ENCODE data around the gene RAB36.
"Not testable (repeated sequence)": the region's sequence is repeated elsewhere in the genome, so short reads cannot be mapped to it uniquely, and the experiment has no call there.

The RAB36 gene

DNA sequence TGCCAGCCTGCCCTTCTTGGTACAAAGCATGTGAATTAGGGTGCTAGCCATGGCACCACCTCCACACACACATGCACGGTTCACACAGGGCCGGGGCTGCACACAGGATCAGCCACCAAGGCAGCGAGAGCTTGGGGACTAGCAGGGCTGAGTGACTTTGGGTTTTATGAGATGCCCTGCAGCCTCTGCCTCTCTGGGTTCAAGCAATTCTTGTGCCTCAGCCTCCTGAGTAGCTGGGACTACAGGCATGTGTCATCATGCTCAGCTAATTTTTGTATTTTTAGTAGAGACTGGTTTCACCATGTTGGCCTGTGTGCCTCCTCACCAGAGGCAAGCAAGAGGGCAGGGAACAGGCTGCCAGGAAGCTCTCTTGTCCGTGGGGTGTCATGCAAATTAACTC, 8.3 kb upstream of the RAB36 start:
- not testable (repeated sequence) for H3K4me3 Mint-ChIP-seq; H3K27me3 Mint-ChIP-seq; H3K9me3 Mint-ChIP-seq (ENCODE audit: low read depth); H3K36me3 Mint-ChIP-seq; H3K27ac Mint-ChIP-seq
- peaks cover 42% of the 10 kb centered on the region for H3K4me1 Mint-ChIP-seq (ENCODE audit: low read depth)

- Mint-ChIP-seq H3K4me3 (peak overlapping the region; percentile 1), H3K9me3 (ENCODE audit: low read depth) (no peaks in the 10 kb centered on the region), H3K4me1 (ENCODE audit: low read depth) (peaks cover 47% of the 10 kb centered on the region), H3K27me3 (no peaks in the 10 kb centered on the region), H3K27ac (peak overlapping the region; percentile 89), H3K36me3 (no peaks in the 10 kb centered on the region)
These were observed 7.8 kb upstream of the RAB36 start for GRCh38 chr22:23137468-23137867.

DNA sequence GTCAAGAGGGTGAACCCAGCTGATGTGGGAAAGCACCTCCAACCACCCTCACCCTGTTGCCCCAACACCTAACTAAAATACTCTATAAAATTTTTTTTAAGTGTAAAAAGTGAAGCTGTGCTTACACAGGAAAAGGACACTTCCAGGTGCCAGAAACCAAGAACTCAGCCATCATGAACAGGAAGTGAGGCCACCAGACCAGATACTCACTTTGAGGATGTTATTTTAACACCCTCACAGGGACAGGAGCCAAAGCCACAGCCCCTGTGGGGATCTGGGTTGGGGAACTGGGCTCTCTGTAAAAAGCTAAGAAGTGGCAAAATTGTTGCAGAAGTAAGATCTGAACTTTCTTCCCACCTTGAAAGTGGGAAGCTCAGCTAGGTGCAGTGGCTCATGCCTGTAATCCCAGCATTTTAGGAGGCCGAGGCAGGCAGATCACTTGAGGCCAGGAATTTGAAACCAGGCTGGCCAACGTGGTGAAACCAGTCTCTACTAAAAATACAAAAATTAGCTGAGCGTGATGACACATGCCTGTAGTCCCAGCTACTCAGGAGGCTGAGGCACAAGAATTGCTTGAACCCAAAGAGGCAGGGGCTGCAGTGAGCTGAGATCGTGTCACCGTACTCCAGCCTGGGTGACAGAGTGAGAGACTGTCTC, 7.2 kb upstream of the RAB36 start:
- H3K36me3 Mint-ChIP-seq, result no peaks in the 10 kb centered on the region
- no peaks in the 10 kb centered on the region for H3K9me3 Mint-ChIP-seq (ENCODE audit: low read depth)
- H3K4me1 Mint-ChIP-seq (ENCODE audit: low read depth), result peaks cover 52% of the 10 kb centered on the region
- peak overlapping the region; percentile 36 for H3K4me3 Mint-ChIP-seq
- H3K27ac Mint-ChIP-seq, result peak overlapping the region; percentile 89
- H3K27me3 Mint-ChIP-seq, result no peaks in the 10 kb centered on the region

DNA sequence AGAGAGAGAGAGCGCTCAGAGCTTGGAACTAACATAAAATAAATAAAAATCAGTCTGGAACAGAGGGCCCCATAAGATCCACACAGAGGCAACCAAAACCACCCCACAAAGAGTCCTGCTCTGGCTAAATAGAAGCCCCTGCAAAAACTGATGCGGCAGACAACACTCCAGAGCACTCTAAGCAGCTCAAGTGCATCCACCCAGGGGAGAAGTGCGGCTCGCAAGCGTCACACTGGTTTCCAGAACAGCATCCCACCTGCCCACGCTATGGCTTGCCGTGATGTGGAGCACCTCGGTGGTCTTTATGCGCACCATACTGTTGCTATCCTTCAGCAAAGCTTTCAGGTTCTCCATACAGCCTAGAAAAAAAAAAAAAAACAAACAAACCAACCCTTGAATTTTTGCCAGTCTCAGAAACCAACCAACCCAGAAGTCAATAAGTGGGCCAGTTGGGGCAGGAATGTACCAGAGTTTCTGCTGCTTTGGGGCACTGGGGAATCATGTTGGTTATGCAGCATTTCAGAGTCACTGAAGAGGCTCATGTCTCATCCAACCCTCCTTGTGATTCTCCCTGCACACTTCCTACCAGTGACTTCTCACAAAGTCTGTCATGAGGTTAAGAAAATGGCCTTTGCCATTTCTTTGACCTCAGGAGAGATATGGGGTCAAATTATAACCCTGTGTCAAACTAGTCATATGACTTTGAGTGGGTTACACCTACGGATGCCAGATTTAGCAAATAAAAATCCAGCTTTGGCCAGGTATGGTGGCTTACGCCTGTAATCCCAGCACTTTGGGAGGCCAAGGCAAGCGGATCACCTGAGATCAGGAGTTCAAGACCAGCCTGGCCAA, 6.5 kb upstream of the RAB36 start:
- no peaks in the 10 kb centered on the region for H3K9me3 Mint-ChIP-seq (ENCODE audit: low read depth)

GRCh38 chr22:23140385-23140784, 4.9 kb upstream of the RAB36 start:
- H3K36me3 Mint-ChIP-seq, result no peaks in the 10 kb centered on the region

More for the DNA sequence above, 6.5 kb upstream of the RAB36 start:
- Mint-ChIP-seq H3K4me3 (peak overlapping the region; percentile 33), H3K27ac (peak overlapping the region; percentile 89), H3K27me3 (no peaks in the 10 kb centered on the region), H3K4me1 (ENCODE audit: low read depth) (peaks cover 57% of the 10 kb centered on the region), H3K36me3 (no peaks in the 10 kb centered on the region)

GRCh38 chr22:23142546-23143105, 2.7 kb upstream of the RAB36 start:
- H3K9me3 Mint-ChIP-seq (ENCODE audit: low read depth), result no peaks in the 10 kb centered on the region
- H3K27ac Mint-ChIP-seq, result peak overlapping the region; percentile 84
- H3K27me3 Mint-ChIP-seq, result no peaks in the 10 kb centered on the region
- peak overlapping the region; percentile 74 for H3K4me3 Mint-ChIP-seq
- H3K4me1 Mint-ChIP-seq (ENCODE audit: low read depth), result peaks cover 66% of the 10 kb centered on the region
- no peaks in the 10 kb centered on the region for H3K36me3 Mint-ChIP-seq

More at GRCh38 chr22:23140385-23140784, 4.9 kb upstream of the RAB36 start:
- H3K27me3 Mint-ChIP-seq, result no peaks in the 10 kb centered on the region
- no peak overlapping the region for H3K4me3 Mint-ChIP-seq
- H3K27ac Mint-ChIP-seq, result no peak overlapping the region
- peaks cover 70% of the 10 kb centered on the region for H3K4me1 Mint-ChIP-seq (ENCODE audit: low read depth)
- no peaks in the 10 kb centered on the region for H3K9me3 Mint-ChIP-seq (ENCODE audit: low read depth)

GRCh38 chr22:23143119-23143518, 2.2 kb upstream of the RAB36 start:
- no peaks in the 10 kb centered on the region for H3K9me3 Mint-ChIP-seq (ENCODE audit: low read depth)
- H3K27ac Mint-ChIP-seq, result no peak overlapping the region
- no peaks in the 10 kb centered on the region for H3K36me3 Mint-ChIP-seq
- H3K4me3 Mint-ChIP-seq, result peak overlapping the region; percentile 74
- peaks cover 61% of the 10 kb centered on the region for H3K4me1 Mint-ChIP-seq (ENCODE audit: low read depth)
- H3K27me3 Mint-ChIP-seq, result no peaks in the 10 kb centered on the region

GRCh38 chr22:23144432-23144831, 845 bp upstream of the RAB36 start:
- Mint-ChIP-seq H3K36me3 (no peaks in the 10 kb centered on the region), H3K9me3 (ENCODE audit: low read depth) (no peaks in the 10 kb centered on the region), H3K4me3 (peak overlapping the region; percentile 76), H3K4me1 (ENCODE audit: low read depth) (peaks cover 51% of the 10 kb centered on the region), H3K27ac (no peak overlapping the region), H3K27me3 (no peaks in the 10 kb centered on the region)

DNA sequence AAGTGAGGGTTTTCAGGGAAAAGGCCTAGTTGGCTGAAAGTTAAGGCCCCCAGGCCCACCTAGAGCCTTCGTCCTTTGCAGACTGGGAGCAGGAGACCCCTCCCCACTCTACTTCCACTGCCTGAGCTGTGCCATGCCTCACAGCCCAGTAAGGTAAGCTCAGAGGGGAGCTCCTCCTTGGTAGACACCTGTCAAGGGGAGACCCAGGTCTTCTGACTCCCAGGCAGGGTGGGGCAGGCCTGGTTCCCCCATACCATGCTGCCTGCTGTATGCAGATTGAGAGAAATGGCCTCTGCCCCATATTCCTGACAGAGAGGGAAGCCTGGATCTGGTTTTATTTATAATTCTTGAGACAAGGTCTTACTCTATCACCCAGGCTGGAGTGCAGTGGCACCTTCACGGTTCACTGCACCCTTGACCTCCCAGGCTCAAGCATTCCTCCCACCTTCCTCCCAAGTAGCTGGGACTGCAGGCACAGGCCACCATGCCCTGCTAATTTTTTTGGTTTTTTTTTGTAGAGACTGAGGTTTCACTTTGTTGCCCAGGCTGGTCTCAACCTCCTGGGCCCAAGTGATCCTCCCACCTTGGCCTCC, 697 bp downstream of the RAB36 start:
- Mint-ChIP-seq H3K36me3 (no peaks in the 10 kb centered on the region), H3K9me3 (ENCODE audit: low read depth) (no peaks in the 10 kb centered on the region), H3K4me3 (no peak overlapping the region), H3K27ac (no peak overlapping the region), H3K4me1 (ENCODE audit: low read depth) (peaks cover 41% of the 10 kb centered on the region), H3K27me3 (no peaks in the 10 kb centered on the region)

- Mint-ChIP-seq H3K27ac (no peak overlapping the region), H3K4me3 (no peak overlapping the region), H3K27me3 (no peaks in the 10 kb centered on the region), H3K4me1 (ENCODE audit: low read depth) (peaks cover 36% of the 10 kb centered on the region), H3K9me3 (ENCODE audit: low read depth) (no peaks in the 10 kb centered on the region), H3K36me3 (no peaks in the 10 kb centered on the region)
These were observed 1.4 kb downstream of the RAB36 start for GRCh38 chr22:23146478-23147205.

- Mint-ChIP-seq H3K27ac (no peak overlapping the region), H3K36me3 (no peaks in the 10 kb centered on the region), H3K9me3 (ENCODE audit: low read depth) (no peaks in the 10 kb centered on the region), H3K4me3 (no peak overlapping the region), H3K27me3 (no peaks in the 10 kb centered on the region), H3K4me1 (ENCODE audit: low read depth) (peaks cover 28% of the 10 kb centered on the region)
These were observed 2.5 kb downstream of the RAB36 start for GRCh38 chr22:23147617-23148387.

DNA sequence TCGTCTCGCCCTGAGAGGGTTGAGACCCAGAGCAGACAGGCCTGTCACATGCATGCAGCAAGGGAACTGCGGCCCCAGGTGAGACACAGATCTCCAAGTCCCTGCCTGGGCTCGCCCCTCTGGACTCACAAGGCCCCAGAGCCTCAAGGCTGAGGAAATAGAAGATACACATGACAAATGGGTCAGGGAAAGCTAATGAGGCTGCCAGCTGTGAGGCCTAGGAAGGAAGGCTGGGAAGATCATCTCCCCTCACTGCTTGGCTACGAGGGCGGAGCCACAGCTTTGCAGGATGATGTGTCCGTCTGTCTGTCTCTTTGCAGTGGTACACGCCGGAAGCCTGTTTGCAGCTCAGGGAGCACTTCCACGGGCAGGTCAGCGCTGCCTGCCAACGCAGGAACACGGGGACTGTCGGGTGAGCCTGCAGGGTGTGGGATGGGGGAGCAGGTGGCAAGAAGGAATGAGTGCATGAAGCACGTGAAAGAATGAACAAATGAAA, 4.5 kb downstream of the RAB36 start:
- Mint-ChIP-seq H3K4me3 (no peak overlapping the region), H3K27ac (no peak overlapping the region), H3K27me3 (no peaks in the 10 kb centered on the region), H3K4me1 (ENCODE audit: low read depth) (peaks cover 27% of the 10 kb centered on the region), H3K9me3 (ENCODE audit: low read depth) (no peaks in the 10 kb centered on the region), H3K36me3 (no peaks in the 10 kb centered on the region)

DNA sequence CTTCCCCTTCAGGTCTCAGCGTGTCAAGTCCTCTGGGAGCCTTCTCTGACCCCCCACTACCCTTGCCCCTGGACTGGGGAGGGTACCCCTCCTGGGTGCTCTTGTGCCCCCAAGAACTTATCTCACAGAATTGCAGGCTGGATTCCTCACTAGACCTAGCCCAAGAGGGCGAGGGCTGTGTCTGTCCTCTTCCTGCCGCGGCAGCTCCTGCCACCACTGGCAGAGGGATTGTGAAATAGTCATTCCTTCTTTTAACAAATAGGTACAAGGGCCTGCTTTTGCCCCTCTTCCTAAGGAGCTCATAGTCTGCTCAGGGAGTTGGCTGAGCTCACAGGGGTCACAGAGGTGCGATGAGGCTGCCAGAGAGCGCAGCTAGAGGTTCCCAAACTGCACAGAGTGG, 5.5 kb downstream of the RAB36 start:
- Mint-ChIP-seq H3K27ac (no peak overlapping the region), H3K4me1 (ENCODE audit: low read depth) (peaks cover 19% of the 10 kb centered on the region), H3K9me3 (ENCODE audit: low read depth) (no peaks in the 10 kb centered on the region), H3K27me3 (no peaks in the 10 kb centered on the region), H3K4me3 (no peak overlapping the region), H3K36me3 (no peaks in the 10 kb centered on the region)

DNA sequence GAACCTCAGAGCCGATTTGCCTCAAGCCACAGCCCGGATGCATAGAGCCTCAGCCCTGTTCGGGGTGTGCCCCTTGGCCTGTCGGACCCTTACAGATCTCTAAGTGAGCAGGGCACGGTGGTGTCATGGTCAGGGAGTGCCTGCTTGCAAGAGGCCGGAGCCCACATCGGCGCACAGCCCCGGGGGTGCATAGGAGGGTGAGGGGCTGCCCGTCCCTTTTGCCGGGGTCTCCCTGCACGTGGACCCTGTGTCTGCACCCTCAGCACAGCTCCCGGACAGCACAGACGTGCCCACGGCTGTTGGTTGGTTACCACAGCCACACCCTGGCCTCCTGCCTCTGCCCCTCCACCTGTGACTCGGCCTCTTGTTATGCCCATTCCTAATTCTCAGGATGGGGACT, 6.5 kb downstream of the RAB36 start:
- no peaks in the 10 kb centered on the region for H3K27me3 Mint-ChIP-seq
- no peak overlapping the region for H3K4me3 Mint-ChIP-seq
- H3K27ac Mint-ChIP-seq, result no peak overlapping the region

More for the DNA sequence above, 6.5 kb downstream of the RAB36 start:
- Mint-ChIP-seq H3K9me3 (ENCODE audit: low read depth) (no peaks in the 10 kb centered on the region), H3K36me3 (no peaks in the 10 kb centered on the region), H3K4me1 (ENCODE audit: low read depth) (peaks cover 15% of the 10 kb centered on the region)

Data from activated naive CD8-positive, alpha-beta T cell (primary cell).